Pancreas (tissue), 10 donors: Measurements from ENCODE around the gene C16orf96. TPM values are rescaled to one million over a fixed set of nuclear protein-coding genes. Genes with fewer than 3 reads are reported as not detected.

Source experiments
- ATAC-seq, 4 donors: fragments of 200-7000 bp; cut with Tn5 transposase; one replicate each; pipeline versions ENCODE4 v1.8.0 to v1.9.1; 2020; ENCODE audit warnings: mild to moderate bottlenecking in 4 of 4, moderate library complexity in 4 of 4
- DNase-seq, 6 donors: peaks; one replicate each; pipeline ENCODE4 v3.0.0-alpha.2; 2020
- FAIRE-seq: peaks from 2 replicates; lab custom pipeline; 2012; peaks lifted over from hg19 to GRCh38; lab: Jason Lieb, UNC
- H3K27ac ChIP-seq, 4 donors: fragments of 200-600 bp; sonication (generic); 1 replicate in 3 of 4; 2 replicates in 1 of 4; pipeline versions ENCODE4 v1.5.0 to v1.8.0; 2020
- H3K27me3 ChIP-seq, 4 donors: fragments of 200-600 bp; one replicate each; pipeline ENCODE4 v1.8.0; 2021
- H3K36me3 ChIP-seq, 3 donors: fragments of 200-600 bp; sonication (generic) in 1 of 3; one replicate each; pipeline versions ENCODE4 v1.5.0 to v1.8.0; 2020 to 2021
- H3K4me1 ChIP-seq, 3 donors: fragments of 200-600 bp; one replicate each; pipeline ENCODE4 v1.8.0; 2021
- H3K4me3 ChIP-seq, 4 donors: fragments of 200-600 bp; sonication (generic) in 2 of 4; one replicate each; pipeline versions ENCODE4 v1.5.0 to v1.8.0; 2020 to 2021
- H3K9me3 ChIP-seq, 4 donors: fragments of 200-600 bp; one replicate each; pipeline ENCODE4 v1.8.0; 2021
- WGBS, 2 donors: extraction: QIAGEN DNeasy Blood & Tissue Kit; methylation state at CpG; one replicate each; pipeline ENCODE4 v1.1.7; 2013; 5-methylcytosine and 5-hydroxymethylcytosine counted together
- intact Hi-C, 3 donors: fragments of 100-400 bp; cut with DNase I; formaldehyde crosslinking; loops; one replicate each; pipeline versions ENCODE4 v1.11.1 to v1.14.2; 2022
- polyA plus RNA-seq, 2 donors: library from polyadenylated mRNA; stranded (reverse); fragments of 200-250 nt; gene quantifications; one replicate each; pipeline ENCODE4 v1.2.3, GENCODE V29; 2013
- total RNA-seq, 6 donors: library from RNA; stranded (reverse); fragmentation: NEBNext Ultra II Directional in 4 of 6; extraction: Animal tissue kit (Norgen Biotek cat#: 25700) in 4 of 6; gene quantifications; one replicate each; pipeline versions ENCODE4 v1.2.1 to v1.2.4, GENCODE V29; 2021 to 2023
- TF ChIP-seq, protein P1 (sequence below), 4 donors: fragments of 200-600 bp; sonication (generic) in 3 of 4; IDR thresholded peaks; one replicate each; pipeline versions ENCODE4 v1.5.0 to v1.8.0; 2021; ENCODE audit warnings: antibody characterized with exemption in 4 of 4
- donor health status: healthy with polysubstance abuse.
- donor health status: DM: no; HTN: no; CAD: no; lungs with moderate emphysema.
- donor health status: DM: no; HTN: no; CAD: no.
- donor health status: control.
- donor health status: control.
- donor health status: Bipolar disorder and iron deficiency.
- donor health status: DM: yes; HTN: yes; CAD: no.
- donor health status: DM: no; HTN: no; CAD: no.
- donor health status: DM: no; HTN: no; CAD: no.
- donor health status: DM: yes; HTN: yes; CAD: no.

The C16orf96 gene
- total and polyA plus RNA-seq, 8 donors: 0.28 to 0.47 (median 0.31) TPM

DNA sequence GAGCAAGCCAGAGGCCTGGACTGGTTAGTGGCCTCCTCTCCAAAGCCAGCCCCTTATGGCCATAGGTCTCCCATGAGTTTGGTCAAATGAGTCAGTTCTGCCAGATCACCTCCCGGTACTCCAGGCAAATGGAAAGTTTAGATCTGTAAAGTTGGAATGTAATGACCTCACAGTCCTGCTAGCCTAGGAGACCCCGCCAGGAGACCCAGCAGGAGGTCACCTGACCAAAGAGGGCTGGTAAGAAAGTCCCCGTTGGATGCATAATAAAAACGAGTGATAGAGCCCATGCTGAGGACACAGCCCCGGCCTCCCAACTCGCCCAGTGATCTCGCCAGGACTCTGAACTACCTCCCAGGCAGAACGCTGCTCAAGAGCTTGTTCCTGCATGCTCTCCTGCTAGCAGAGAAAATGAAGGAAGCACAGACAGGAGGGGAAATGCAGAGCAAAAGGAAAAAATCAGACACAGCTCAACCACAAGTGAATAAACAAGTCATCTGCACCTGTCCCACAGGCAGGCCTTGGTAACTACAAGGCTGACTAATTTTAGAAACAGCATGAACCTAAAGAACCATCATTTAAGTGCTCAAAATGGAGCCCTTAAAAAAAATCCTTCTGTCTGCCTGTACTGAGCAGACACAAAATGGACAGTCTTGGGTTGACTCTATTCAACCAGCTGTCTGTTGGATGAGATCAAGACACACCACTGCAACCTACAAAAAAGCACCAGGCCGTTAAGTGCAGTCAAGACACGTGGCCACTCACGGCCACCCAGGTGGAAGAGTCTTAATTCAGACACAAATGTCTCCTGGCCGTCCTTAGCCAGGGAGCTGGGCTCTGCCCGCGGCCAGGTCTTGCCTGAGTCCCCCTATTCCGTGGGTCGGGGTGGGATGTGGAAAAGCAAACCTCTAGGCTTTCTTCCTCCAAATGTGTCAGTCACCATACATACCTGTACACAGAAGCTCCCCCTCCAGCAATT lies 26.8 kb upstream of the C16orf96 start:
- Histone ChIP-seq H3K27ac (peak overlapping the region; percentile 28 to 86 (median 72)), H3K27me3 (no peaks in the 10 kb centered on the region)
- ATAC-seq: peak; percentile 52 to 78 (median 73)

DNA sequence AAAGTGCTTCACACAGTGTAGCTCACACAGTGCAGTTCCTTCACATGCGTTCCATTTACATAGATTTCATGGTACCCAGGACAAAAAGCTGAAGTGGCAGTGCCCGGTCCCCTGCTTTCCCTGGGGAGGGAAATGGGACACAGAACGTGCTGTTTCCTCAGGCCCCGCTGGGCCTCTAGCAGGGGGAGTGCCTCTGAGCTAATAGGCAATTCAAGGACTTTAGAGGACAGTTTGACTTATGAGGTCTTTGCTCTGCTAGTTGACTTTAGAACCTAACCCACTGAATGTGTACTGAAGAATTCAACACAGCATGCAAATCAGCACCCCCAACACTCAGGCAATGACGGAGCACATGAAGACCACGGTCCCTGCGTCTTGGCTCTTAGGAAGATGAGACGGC lies 24.3 kb upstream of the C16orf96 start:
- intact Hi-C loops: no loop called here

More for the DNA sequence above, 26.8 kb upstream of the C16orf96 start:
- no peak for FAIRE-seq
- WGBS, 2 donors: 38 to 44% methylated on average over 16 of the region's 16 CpGs
- intact Hi-C loops: no loop called here
- TF ChIP-seq, protein P1, sequence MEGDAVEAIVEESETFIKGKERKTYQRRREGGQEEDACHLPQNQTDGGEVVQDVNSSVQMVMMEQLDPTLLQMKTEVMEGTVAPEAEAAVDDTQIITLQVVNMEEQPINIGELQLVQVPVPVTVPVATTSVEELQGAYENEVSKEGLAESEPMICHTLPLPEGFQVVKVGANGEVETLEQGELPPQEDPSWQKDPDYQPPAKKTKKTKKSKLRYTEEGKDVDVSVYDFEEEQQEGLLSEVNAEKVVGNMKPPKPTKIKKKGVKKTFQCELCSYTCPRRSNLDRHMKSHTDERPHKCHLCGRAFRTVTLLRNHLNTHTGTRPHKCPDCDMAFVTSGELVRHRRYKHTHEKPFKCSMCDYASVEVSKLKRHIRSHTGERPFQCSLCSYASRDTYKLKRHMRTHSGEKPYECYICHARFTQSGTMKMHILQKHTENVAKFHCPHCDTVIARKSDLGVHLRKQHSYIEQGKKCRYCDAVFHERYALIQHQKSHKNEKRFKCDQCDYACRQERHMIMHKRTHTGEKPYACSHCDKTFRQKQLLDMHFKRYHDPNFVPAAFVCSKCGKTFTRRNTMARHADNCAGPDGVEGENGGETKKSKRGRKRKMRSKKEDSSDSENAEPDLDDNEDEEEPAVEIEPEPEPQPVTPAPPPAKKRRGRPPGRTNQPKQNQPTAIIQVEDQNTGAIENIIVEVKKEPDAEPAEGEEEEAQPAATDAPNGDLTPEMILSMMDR (IDR thresholded peaks at IDR 0.05): no peak
- no peaks in the 10 kb centered on the region for H3K36me3 ChIP-seq
- no peaks in the 10 kb centered on the region for H3K9me3 ChIP-seq
- H3K4me3 ChIP-seq: peak overlapping the region in 1 of 4 donors; percentile 4
- H3K4me1 ChIP-seq: peaks cover 18 to 27% (median 22%) of the 10 kb centered on the region in 3 donors
- DNase-seq: peak in 3 of 6 donors; percentile 45 to 65 (median 47)

DNA sequence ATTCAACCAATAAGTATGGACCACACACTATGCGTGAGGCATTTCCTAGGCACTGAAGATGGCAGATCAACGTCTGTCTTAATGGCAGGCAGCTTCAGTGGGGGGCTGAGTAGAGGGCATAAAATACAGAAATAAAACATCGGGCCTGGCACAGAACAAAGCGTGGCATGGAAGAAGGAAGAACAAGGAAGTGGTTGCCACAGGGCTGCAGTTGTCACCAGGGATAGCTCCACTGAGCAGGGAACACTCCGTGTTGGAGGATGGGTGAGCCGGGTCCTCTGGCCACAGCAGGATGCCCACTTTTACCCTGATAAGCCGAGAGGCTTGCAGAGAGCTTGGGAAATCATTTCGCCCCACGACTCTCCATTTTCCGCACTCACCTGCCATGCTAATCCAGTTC lies 23.9 kb upstream of the C16orf96 start:
- H3K4me3 ChIP-seq: no peak overlapping the region
- H3K27me3 ChIP-seq: no peaks in the 10 kb centered on the region
- ATAC-seq (no peak), FAIRE-seq (no peak), DNase-seq (peak in 1 of 6 donors; percentile 14)
- H3K4me1 ChIP-seq: peaks cover 18 to 25% (median 22%) of the 10 kb centered on the region in 3 donors
- TF ChIP-seq, protein P1 (IDR thresholded peaks at IDR 0.05): no peak
- H3K36me3 ChIP-seq: no peaks in the 10 kb centered on the region
- H3K27ac ChIP-seq: no peak overlapping the region
- WGBS, 2 donors: 92 to 97% methylated on average over 10 of the region's 10 CpGs
- no peaks in the 10 kb centered on the region for H3K9me3 ChIP-seq
- intact Hi-C loops: no loop called here

More for the DNA sequence above, 24.3 kb upstream of the C16orf96 start:
- no peaks in the 10 kb centered on the region for H3K27me3 ChIP-seq
- no peaks in the 10 kb centered on the region for H3K9me3 ChIP-seq
- H3K4me3 ChIP-seq: no peak overlapping the region
- no peak for FAIRE-seq
- no peak for ATAC-seq
- H3K27ac ChIP-seq: peak overlapping the region in 2 of 4 donors; percentile 84 to 86
- H3K36me3 ChIP-seq: no peaks in the 10 kb centered on the region
- DNase-seq: peak in 1 of 6 donors; percentile 27
- H3K4me1 ChIP-seq: peaks cover 18 to 22% (median 22%) of the 10 kb centered on the region in 3 donors
- 87 to 91% methylated on average over 8 of the region's 8 CpGs for WGBS, 2 donors
- TF ChIP-seq, protein P1 (IDR thresholded peaks at IDR 0.05): no peak

DNA sequence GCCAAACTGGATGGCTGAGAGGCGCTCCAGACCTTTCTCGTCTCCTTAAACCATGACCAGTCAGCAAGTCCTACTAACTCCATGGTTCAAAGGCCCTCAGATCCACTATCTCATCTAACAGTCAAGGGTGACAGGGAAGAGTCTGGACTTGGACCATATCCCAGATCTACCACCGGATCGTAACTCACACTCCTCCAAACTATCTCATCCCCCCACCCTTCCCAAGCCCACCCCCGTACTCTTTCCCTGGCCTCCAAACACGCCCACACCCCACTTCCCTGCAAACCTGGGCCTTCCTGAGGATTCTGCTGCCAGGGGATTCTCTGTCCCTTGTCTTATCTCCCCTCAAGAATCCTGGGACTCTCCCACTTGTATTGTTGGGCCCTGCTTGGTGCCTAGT lies 22.6 kb upstream of the C16orf96 start:
- WGBS, 2 donors: 92 to 98% methylated on average over 6 of the region's 6 CpGs
- TF ChIP-seq, protein P1 (IDR thresholded peaks at IDR 0.05): no peak
- Histone ChIP-seq H3K27ac (peak overlapping the region in 2 of 4 donors; percentile 35 to 37), H3K4me3 (no peak overlapping the region), H3K4me1 (peaks cover 15 to 29% (median 22%) of the 10 kb centered on the region in 3 donors), H3K9me3 (no peaks in the 10 kb centered on the region), H3K36me3 (no peaks in the 10 kb centered on the region), H3K27me3 (no peaks in the 10 kb centered on the region)
- DNase-seq: peak in 1 of 6 donors; percentile 12
- no peak for ATAC-seq
- no peak for FAIRE-seq
- intact Hi-C loops: no loop called here
